ENCODE measurements around the gene CARD10.

DNA sequence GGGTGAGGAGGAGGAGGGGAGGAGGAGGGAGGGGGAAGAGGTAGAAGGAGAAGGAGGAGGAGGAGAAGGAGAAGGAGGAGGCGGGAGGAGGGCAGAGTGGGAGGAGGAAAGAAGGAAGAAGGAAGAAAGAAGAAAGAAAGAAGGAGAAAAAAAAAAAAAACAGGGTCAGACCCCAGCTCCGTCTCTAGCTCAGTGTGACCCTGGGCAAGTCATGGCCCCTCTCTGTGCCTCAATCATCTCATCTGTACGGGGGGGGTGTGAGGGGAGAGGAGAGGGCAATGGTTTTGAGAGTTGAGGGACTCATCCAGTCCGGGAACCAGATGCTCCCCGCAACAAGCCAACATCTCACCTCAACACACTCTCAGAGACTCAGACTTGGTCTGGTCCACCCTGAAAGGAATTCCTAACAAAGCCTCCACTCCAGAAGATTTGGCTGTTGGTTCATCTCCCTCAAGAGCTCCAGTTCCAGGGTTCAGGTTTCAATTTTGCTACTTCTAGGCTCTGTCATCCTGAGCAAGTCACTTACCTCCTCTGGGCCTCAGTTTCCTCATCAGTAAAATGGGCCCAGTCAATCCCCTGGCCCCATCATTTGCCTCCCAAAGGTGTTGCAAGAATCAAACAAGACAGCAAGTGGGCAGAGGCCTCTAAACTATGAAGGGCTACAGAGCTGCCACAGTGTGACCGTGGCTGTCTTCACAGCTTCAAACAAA lies 7.7 kb downstream of the CARD10 start:
- TF ChIP-seq SMC3 (conservative IDR thresholded peaks at IDR 0.05; ENCODE audit: poor library complexity), result no peak
- no peak for TF ChIP-seq CTCF (IDR thresholded peaks at IDR 0.05; ENCODE audit: poor library complexity, severe bottlenecking)
- TF ChIP-seq, protein P1, sequence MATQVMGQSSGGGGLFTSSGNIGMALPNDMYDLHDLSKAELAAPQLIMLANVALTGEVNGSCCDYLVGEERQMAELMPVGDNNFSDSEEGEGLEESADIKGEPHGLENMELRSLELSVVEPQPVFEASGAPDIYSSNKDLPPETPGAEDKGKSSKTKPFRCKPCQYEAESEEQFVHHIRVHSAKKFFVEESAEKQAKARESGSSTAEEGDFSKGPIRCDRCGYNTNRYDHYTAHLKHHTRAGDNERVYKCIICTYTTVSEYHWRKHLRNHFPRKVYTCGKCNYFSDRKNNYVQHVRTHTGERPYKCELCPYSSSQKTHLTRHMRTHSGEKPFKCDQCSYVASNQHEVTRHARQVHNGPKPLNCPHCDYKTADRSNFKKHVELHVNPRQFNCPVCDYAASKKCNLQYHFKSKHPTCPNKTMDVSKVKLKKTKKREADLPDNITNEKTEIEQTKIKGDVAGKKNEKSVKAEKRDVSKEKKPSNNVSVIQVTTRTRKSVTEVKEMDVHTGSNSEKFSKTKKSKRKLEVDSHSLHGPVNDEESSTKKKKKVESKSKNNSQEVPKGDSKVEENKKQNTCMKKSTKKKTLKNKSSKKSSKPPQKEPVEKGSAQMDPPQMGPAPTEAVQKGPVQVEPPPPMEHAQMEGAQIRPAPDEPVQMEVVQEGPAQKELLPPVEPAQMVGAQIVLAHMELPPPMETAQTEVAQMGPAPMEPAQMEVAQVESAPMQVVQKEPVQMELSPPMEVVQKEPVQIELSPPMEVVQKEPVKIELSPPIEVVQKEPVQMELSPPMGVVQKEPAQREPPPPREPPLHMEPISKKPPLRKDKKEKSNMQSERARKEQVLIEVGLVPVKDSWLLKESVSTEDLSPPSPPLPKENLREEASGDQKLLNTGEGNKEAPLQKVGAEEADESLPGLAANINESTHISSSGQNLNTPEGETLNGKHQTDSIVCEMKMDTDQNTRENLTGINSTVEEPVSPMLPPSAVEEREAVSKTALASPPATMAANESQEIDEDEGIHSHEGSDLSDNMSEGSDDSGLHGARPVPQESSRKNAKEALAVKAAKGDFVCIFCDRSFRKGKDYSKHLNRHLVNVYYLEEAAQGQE (IDR thresholded peaks at IDR 0.05; ENCODE audit: borderline replicate concordance), result no peak
- TF ChIP-seq TAF1 (IDR thresholded peaks at IDR 0.05; ENCODE audit: low read depth), result no peak
- no peak for TF ChIP-seq RAD21 (conservative IDR thresholded peaks at IDR 0.05)
- TF ChIP-seq POLR2AphosphoS5 (IDR thresholded peaks at IDR 0.05), result no peak
